Measurements from ENCODE around the gene GDF11. TPM values are rescaled to one million over a fixed set of nuclear protein-coding genes. Genes with fewer than 3 reads are reported as not detected.

Gene GDF11
- total and polyA plus RNA-seq, 2 of the 4 experiments (the other 2 are of a cell fraction), result 2.7 to 12.9 TPM

GRCh38 chr12:55788546-55788945 is 45.6 kb downstream of the GDF11 start:
- intact Hi-C loops (cut with micrococcal nuclease) (no loop called here), dilution Hi-C loops (cut with HindIII; ENCODE audit: low sequenced_read_pairs, unreplicated experiment) (no loop called here), in situ Hi-C loops (cut with MboI; ENCODE audit: low sequenced_read_pairs) (no loop called here)
- Histone ChIP-seq H3K18ac (ENCODE audit: low read depth, low read length) (no peak overlapping the region), H3K14ac (replicated peaks; ENCODE audit: low read depth, low read length) (no peak overlapping the region), H3K27ac (ENCODE audit: insufficient read depth, low read length) (no peak overlapping the region), H3K4me1 (ENCODE audit: control insufficient read depth, insufficient read depth, low read length) (no peaks in the 10 kb centered on the region), H2BK20ac (ENCODE audit: low read depth, low read length) (no peak overlapping the region), H3K4ac (ENCODE audit: low read depth, low read length) (no peak overlapping the region), H3K79me1 (ENCODE audit: low read depth in 1 of 2, low read length in 2 of 2) (peaks cover 20 to 26% of the 10 kb centered on the region in 2 experiments), H3K27me3 (ENCODE audit: control insufficient read depth, insufficient read depth, low read length) (no peaks in the 10 kb centered on the region), H3K9me1 (ENCODE audit: insufficient read depth, low read length) (no peaks in the 10 kb centered on the region), H2AK9ac (replicated peaks; ENCODE audit: low read depth, low read length, poor library complexity) (no peak overlapping the region), H4K91ac (ENCODE audit: insufficient read depth, low read depth, low read length) (no peak overlapping the region), H4K8ac (ENCODE audit: low read depth in 2 of 2, low read length in 2 of 2) (no peak overlapping the region), H4K20me1 (ENCODE audit: insufficient read depth, low read length) (no peaks in the 10 kb centered on the region), H2BK15ac (ENCODE audit: low read depth, low read length) (no peak overlapping the region), H3K9me3 (ENCODE audit: control insufficient read depth, insufficient read depth, low read length) (no peaks in the 10 kb centered on the region), H3K9ac (ENCODE audit: low read depth, low read length) (no peak overlapping the region), H3K23ac (ENCODE audit: low read depth, low read length) (no peak overlapping the region), H4K5ac (ENCODE audit: low read depth, low read length) (no peak overlapping the region), H3K56ac (ENCODE audit: extremely low read depth, insufficient read depth, low read length) (no peak overlapping the region), H3K36me3 (ENCODE audit: control insufficient read depth, insufficient read depth, low read length) (peaks cover 46% of the 10 kb centered on the region), H2AFZ (replicated peaks; ENCODE audit: low read length, poor library complexity) (no peak overlapping the region), H3K4me3 (ENCODE audit: insufficient read depth, low read depth, low read length) (no peak overlapping the region), H2AK5ac (ENCODE audit: low read depth, low read length) (no peak overlapping the region), H3K4me2 (ENCODE audit: low read depth, low read length) (no peak overlapping the region), H2BK5ac (ENCODE audit: low read depth, low read length, poor library complexity, severe bottlenecking) (no peak overlapping the region), H2BK120ac (ENCODE audit: low read depth, low read length) (no peak overlapping the region)
- ATAC-seq (ENCODE audit: low read depth), result no peak
- 100% methylated on average over 1 of the region's 7 CpGs; no CpG with 5 or more reads in 1 of the 2 experiments for WGBS, 2 experiments (ENCODE audit: extremely low coverage in 2 of 2, insufficient read length in 1 of 2)
- TF ChIP-seq RFX5 (IDR thresholded peaks at IDR 0.05; ENCODE audit: low read depth, low read length), result no peak
- TF ChIP-seq POLR2A (IDR thresholded peaks at IDR 0.05; ENCODE audit: low read depth, low read length), result no peak
- no peak for TF ChIP-seq CEBPB (IDR thresholded peaks at IDR 0.05; ENCODE audit: low read depth, low read length)
- TF ChIP-seq BHLHE40 (IDR thresholded peaks at IDR 0.05; ENCODE audit: low read depth, low read length), result no peak
- no peak for TF ChIP-seq CTCF (conservative IDR thresholded peaks at IDR 0.05; ENCODE audit: low read depth, low read length)
- no peak for TF ChIP-seq FOS (IDR thresholded peaks at IDR 0.05; ENCODE audit: low read depth, low read length)
- TF ChIP-seq MAFK (IDR thresholded peaks at IDR 0.05; ENCODE audit: low read depth, low read length), result no peak
- TF ChIP-seq MAZ (IDR thresholded peaks at IDR 0.05; ENCODE audit: borderline replicate concordance, low read depth, low read length), result no peak
- TF ChIP-seq MXI1 (IDR thresholded peaks at IDR 0.05; ENCODE audit: borderline replicate concordance, low read depth, low read length), result no peak
- no peak for TF ChIP-seq RCOR1 (IDR thresholded peaks at IDR 0.05; ENCODE audit: insufficient replicate concordance, low read length)
- TF ChIP-seq ELK1 (IDR thresholded peaks at IDR 0.05; ENCODE audit: borderline replicate concordance, low read depth, low read length), result no peak
- TF ChIP-seq SMC3 (IDR thresholded peaks at IDR 0.05; ENCODE audit: low read depth, low read length), result no peak
- no peak for TF ChIP-seq USF2 (IDR thresholded peaks at IDR 0.05; ENCODE audit: low read depth, low read length)
- TF ChIP-seq NFE2L2 (IDR thresholded peaks at IDR 0.05; ENCODE audit: low read depth, low read length), result no peak
- no peak for TF ChIP-seq RAD21 (IDR thresholded peaks at IDR 0.05; ENCODE audit: low read length)
- no peak for TF ChIP-seq CHD1 (IDR thresholded peaks at IDR 0.05; ENCODE audit: low read depth, low read length)
- DNase-seq, result no peak
- ChIA-PET CTCF (interaction anchor here (0.9 kb wide), 1 partner anchor 9 kb away, joined by 3 read pairs; no protein-coding TSS in a partner anchor), POLR2A (ENCODE audit: unreplicated experiment) (no interaction called here)
- BruUV-seq (replicated peaks), result no TSS peak

All from IMR-90 (cell line).